ENCODE data around the gene TENM4.
A peak's percentile ranks its signal among the peaks of the same experiment; 100 is the strongest.

The TENM4 gene

GRCh38 chr11:79067352-79067679, 373.5 kb downstream of the TENM4 start:
- TF ChIP-seq CTCF (IDR thresholded peaks at IDR 0.05; ENCODE audit: low read depth, low read length): no peak
- DNase-seq (ENCODE audit: extremely low read depth, low read depth): no peak

GRCh38 chr11:79066456-79067351, 374.1 kb downstream of the TENM4 start:
- no peak for TF ChIP-seq CTCF (IDR thresholded peaks at IDR 0.05; ENCODE audit: low read depth, low read length)
- no peak for DNase-seq (ENCODE audit: extremely low read depth, low read depth)

- DNase-seq (ENCODE audit: extremely low read depth, low read depth): no peak
- peak; percentile 26 for TF ChIP-seq CTCF (IDR thresholded peaks at IDR 0.05; ENCODE audit: low read depth, low read length)
Measured at GRCh38 chr11:79062814-79063762, 377.7 kb downstream of the TENM4 start.

GRCh38 chr11:79060081-79060953, 380.5 kb downstream of the TENM4 start:
- DNase-seq (ENCODE audit: extremely low read depth, low read depth): no peak
- no peak for TF ChIP-seq CTCF (IDR thresholded peaks at IDR 0.05; ENCODE audit: low read depth, low read length)

GRCh38 chr11:79059141-79059540, 381.7 kb downstream of the TENM4 start:
- no peak for DNase-seq (ENCODE audit: extremely low read depth, low read depth)
- no peak for TF ChIP-seq CTCF (IDR thresholded peaks at IDR 0.05; ENCODE audit: low read depth, low read length)

- peak; percentile 32 for TF ChIP-seq CTCF (IDR thresholded peaks at IDR 0.05; ENCODE audit: low read depth, low read length)
Measured at GRCh38 chr11:79055856-79056631, 384.8 kb downstream of the TENM4 start.

More at GRCh38 chr11:79055856-79056631, 384.8 kb downstream of the TENM4 start:
- peak; percentile 54 for DNase-seq (ENCODE audit: extremely low read depth, low read depth)

All from AG09319 (cell line).